WTC11 (cell line): ENCODE data around the gene TRAFD1. TPM values are rescaled to one million over a fixed set of nuclear protein-coding genes. Genes with fewer than 3 reads are reported as not detected.

Source experiments
- ATAC-seq: fragments of 200-7000 bp; cut with Tn5 transposase; 2 replicates; pipeline ENCODE4 v1.10.0; 2021; ENCODE audit warnings: mild to moderate bottlenecking, moderate library complexity
- CTCF ChIA-PET: fragments of 300-600 bp; sonication (Branson Sonifier 250); formaldehyde crosslinking; loops from one replicate; lab custom pipeline; 2021; ENCODE audit warnings: antibody characterized with exemption; lab: Charles Lee
- POLR2A ChIA-PET: fragments of 350-600 bp; sonication (Branson Sonifier 250); formaldehyde crosslinking; loops from one replicate; lab custom pipeline; 2021; ENCODE audit warnings: antibody characterized with exemption; lab: Charles Lee
- DNase-seq: peaks from one replicate; pipeline ENCODE4 v3.0.0; 2021; ENCODE audit warnings: low spot score
- H3K27ac Mint-ChIP-seq: 2 replicates; pipeline ENCODE4 v1.8.0; 2021; ENCODE audit warnings: mixed read lengths
- H3K27me3 Mint-ChIP-seq: 2 replicates; pipeline ENCODE4 v1.8.0; 2021; ENCODE audit warnings: low read depth, mild to moderate bottlenecking, moderate library complexity, mixed read lengths
- H3K36me3 Mint-ChIP-seq: 2 replicates; pipeline ENCODE4 v1.8.0; 2021; ENCODE audit warnings: mixed read lengths
- H3K4me1 Mint-ChIP-seq: 2 replicates; pipeline ENCODE4 v1.8.0; 2022; ENCODE audit warnings: mixed read lengths
- H3K4me3 Mint-ChIP-seq: 2 replicates; pipeline ENCODE4 v1.8.0; 2021; ENCODE audit warnings: mild to moderate bottlenecking, moderate library complexity, mixed read lengths
- H3K9me3 Mint-ChIP-seq: 2 replicates; pipeline ENCODE4 v1.8.0; 2021; ENCODE audit warnings: mixed read lengths
- CBFB ChIP-seq: sonication (generic); formaldehyde crosslinking; IDR thresholded peaks from 2 replicates; pipeline ENCODE4 v1.8.1; 2022; ENCODE audit warnings: mild to moderate bottlenecking, low read depth, missing genetic modification reagents
- FOXJ3 ChIP-seq: sonication (generic); formaldehyde crosslinking; IDR thresholded peaks from 2 replicates; pipeline ENCODE4 v1.9.0; 2021; ENCODE audit warnings: missing genetic modification reagents, mild to moderate bottlenecking, borderline replicate concordance
- FOXP1 ChIP-seq: sonication (generic); formaldehyde crosslinking; IDR thresholded peaks from 2 replicates; pipeline ENCODE4 v1.8.0; 2022; ENCODE audit warnings: missing genetic modification reagents, mild to moderate bottlenecking, moderate library complexity, borderline replicate concordance
- GRHL2 ChIP-seq: fragments of 250-450 bp; sonication (Bioruptor Pico); IDR thresholded peaks from 2 replicates; pipeline ENCODE4 v1.8.0; 2022; ENCODE audit warnings: mild to moderate bottlenecking, moderate library complexity; ENCODE audit not compliant: insufficient replicate concordance, severe bottlenecking
- JUN ChIP-seq: sonication (generic); formaldehyde crosslinking; IDR thresholded peaks from 2 replicates; pipeline ENCODE4 v1.8.0; 2023; ENCODE audit warnings: mild to moderate bottlenecking, missing genetic modification reagents
- NFE2L1 ChIP-seq: sonication (generic); formaldehyde crosslinking; IDR thresholded peaks from 2 replicates; pipeline ENCODE4 v1.8.1; 2023; ENCODE audit warnings: missing genetic modification reagents
- SOX15 ChIP-seq: fragments of 250-450 bp; sonication (Bioruptor Pico); IDR thresholded peaks from 2 replicates; pipeline ENCODE4 v1.9.0; 2021; ENCODE audit warnings: mild to moderate bottlenecking
- TCF7 ChIP-seq: sonication (generic); formaldehyde crosslinking; IDR thresholded peaks from 2 replicates; pipeline ENCODE4 v1.8.0; 2022; ENCODE audit warnings: mild to moderate bottlenecking, low read depth, missing genetic modification reagents, moderate library complexity
- ZNF219 ChIP-seq: sonication (generic); formaldehyde crosslinking; IDR thresholded peaks from 2 replicates; pipeline ENCODE4 v1.8.0; 2023; ENCODE audit warnings: missing genetic modification reagents, mild to moderate bottlenecking, borderline replicate concordance
- ZNF416 ChIP-seq: fragments of 250-450 bp; sonication (Bioruptor Pico); IDR thresholded peaks from 2 replicates; pipeline ENCODE4 v1.9.0; 2021; ENCODE audit warnings: mild to moderate bottlenecking, inconsistent platforms
- total RNA-seq: library from RNA; stranded (reverse); gene quantifications from 3 replicates; pipeline ENCODE4 v1.2.3, GENCODE V29; 2021
- TF ChIP-seq, protein P1 (sequence below): fragments of 250-450 bp; sonication (Bioruptor Pico); conservative IDR thresholded peaks from 2 replicates; pipeline ENCODE4 v1.9.0; 2021; ENCODE audit warnings: mild to moderate bottlenecking
- TF ChIP-seq, protein P2 (sequence below): sonication (generic); formaldehyde crosslinking; IDR thresholded peaks from 2 replicates; pipeline ENCODE4 v1.8.1; 2023; ENCODE audit warnings: mild to moderate bottlenecking, missing genetic modification reagents, moderate library complexity
- TF ChIP-seq, protein P3 (sequence below): fragments of 250-450 bp; sonication (Bioruptor Pico); IDR thresholded peaks from 2 replicates; pipeline ENCODE4 v1.9.0; 2021; ENCODE audit warnings: mild to moderate bottlenecking, borderline replicate concordance
- TF ChIP-seq, protein P4 (sequence below): sonication (generic); formaldehyde crosslinking; IDR thresholded peaks from 2 replicates; pipeline ENCODE4 v1.8.0; 2022; ENCODE audit warnings: mild to moderate bottlenecking, missing genetic modification reagents
- TF ChIP-seq, protein P5 (sequence below): sonication (generic); formaldehyde crosslinking; conservative IDR thresholded peaks from 2 replicates; pipeline ENCODE4 v1.8.1; 2022; ENCODE audit warnings: mild to moderate bottlenecking, missing genetic modification reagents
- TF ChIP-seq, protein P6 (sequence below): sonication (generic); formaldehyde crosslinking; IDR thresholded peaks from 2 replicates; pipeline ENCODE4 v1.8.1; 2023; ENCODE audit warnings: mild to moderate bottlenecking, missing genetic modification reagents

TRAFD1 gene
- total RNA-seq, 1 experiment from 2014 or later: 25.1 TPM

DNA sequence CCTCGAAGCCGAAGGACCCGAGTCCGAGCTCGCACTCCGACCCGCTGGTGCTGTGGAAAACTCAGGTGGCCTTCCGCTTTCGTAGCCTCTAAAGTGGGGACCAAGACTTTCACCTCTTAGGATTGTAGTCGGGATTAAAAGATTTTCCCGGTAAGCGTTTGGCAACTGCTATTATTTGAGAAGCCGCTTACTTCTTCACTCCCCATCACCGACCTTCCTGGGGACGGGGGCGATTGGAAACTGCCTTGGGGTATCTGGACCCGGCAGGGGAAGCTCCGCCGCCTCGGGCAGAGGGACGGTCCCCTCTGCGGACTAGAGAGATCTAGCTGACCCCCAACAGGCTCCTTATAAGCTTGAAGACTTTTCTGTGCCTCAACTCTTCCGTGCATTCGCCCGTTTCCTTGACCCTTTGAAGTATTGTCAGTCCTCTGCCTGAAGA is 659 bp downstream of the TRAFD1 start (continued):
- TF ChIP-seq, protein P1, sequence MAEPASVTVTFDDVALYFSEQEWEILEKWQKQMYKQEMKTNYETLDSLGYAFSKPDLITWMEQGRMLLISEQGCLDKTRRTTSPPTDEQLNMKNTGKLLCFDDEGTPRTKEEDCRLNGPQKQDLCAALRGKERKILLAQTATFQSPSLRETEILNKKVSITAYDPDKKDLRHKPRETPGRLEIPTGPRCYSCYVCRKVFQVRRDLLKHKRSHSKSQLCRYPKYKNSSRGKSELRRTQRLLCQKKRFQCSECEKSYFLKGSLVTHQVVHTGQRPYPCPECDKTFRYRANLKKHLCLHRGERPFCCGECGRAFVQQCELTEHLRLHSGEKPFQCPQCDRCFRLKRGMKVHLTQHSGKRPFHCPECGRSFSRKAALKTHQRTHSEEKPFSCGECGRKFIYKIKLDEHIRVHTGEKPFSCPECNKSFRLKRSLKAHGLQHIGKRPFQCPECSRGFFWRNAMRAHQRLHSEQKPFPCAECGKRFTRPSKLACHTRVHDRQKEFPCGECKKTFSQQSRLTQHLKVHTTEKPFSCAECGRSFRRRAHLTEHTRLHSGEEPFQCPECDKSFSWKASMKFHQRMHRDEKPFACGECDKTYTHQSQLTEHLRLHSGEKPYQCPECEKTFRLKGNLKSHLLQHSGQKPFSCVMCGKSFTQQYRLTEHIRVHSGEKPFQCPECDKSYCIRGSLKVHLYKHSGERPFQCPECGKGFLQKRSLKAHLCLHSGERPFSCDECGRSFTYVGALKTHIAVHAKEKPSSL (CRISPR knock-in tag): no peak

DNA sequence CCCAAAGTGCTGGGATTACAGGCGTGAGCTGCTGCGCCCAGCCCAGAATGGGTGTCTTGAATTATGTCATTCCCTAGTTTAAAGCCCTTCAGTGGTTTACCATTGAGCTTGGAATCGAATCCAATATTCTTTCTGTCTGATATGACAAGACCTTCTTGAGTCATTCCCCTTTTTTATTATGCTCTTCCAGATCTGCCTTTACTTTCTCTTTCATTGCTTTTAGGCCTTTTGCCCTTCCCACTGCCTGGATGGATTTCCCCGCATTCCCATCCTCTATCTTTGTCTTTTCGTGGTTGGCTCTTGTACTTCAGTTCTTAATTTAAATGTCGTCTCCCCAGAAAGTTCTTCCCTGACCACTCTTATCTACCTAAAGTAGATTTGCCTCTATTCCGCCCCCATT is 1.6 kb downstream of the TRAFD1 start:
- Mint-ChIP-seq H3K27ac (no peak overlapping the region), H3K27me3 (peaks cover 2% of the 10 kb centered on the region; the same call in 1 of the 2 replicates), H3K4me3 (peak overlapping the region; percentile 78), H3K9me3 (no peaks in the 10 kb centered on the region), H3K4me1 (peaks cover 24% of the 10 kb centered on the region), H3K36me3 (no peaks in the 10 kb centered on the region)
- ChIA-PET POLR2A (interaction anchor here (0.7 kb wide), 1 partner anchor 285 kb away, joined by 4 read pairs; the partner anchor contains the start of gene MAPKAPK5), CTCF (interaction anchor here (1.3 to 2.3 kb wide), 3 partner anchors 56 to 260 kb away, joined by 3 to 13 read pairs (median 8); no protein-coding TSS in a partner anchor)
- DNase-seq: no peak
- ATAC-seq: no peak
- TF ChIP-seq TCF7 (CRISPR knock-in tag): no peak
- TF ChIP-seq NFE2L1 (CRISPR knock-in tag): no peak
- no peak for TF ChIP-seq GRHL2 (CRISPR knock-in tag)
- TF ChIP-seq, protein P2, sequence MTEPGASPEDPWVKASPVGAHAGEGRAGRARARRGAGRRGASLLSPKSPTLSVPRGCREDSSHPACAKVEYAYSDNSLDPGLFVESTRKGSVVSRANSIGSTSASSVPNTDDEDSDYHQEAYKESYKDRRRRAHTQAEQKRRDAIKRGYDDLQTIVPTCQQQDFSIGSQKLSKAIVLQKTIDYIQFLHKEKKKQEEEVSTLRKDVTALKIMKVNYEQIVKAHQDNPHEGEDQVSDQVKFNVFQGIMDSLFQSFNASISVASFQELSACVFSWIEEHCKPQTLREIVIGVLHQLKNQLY (CRISPR knock-in tag): no peak
- TF ChIP-seq SOX15: no peak
- TF ChIP-seq JUN: no peak
- no peak for TF ChIP-seq FOXJ3 (CRISPR knock-in tag)
- no peak for TF ChIP-seq ZNF219
- TF ChIP-seq, protein P3, sequence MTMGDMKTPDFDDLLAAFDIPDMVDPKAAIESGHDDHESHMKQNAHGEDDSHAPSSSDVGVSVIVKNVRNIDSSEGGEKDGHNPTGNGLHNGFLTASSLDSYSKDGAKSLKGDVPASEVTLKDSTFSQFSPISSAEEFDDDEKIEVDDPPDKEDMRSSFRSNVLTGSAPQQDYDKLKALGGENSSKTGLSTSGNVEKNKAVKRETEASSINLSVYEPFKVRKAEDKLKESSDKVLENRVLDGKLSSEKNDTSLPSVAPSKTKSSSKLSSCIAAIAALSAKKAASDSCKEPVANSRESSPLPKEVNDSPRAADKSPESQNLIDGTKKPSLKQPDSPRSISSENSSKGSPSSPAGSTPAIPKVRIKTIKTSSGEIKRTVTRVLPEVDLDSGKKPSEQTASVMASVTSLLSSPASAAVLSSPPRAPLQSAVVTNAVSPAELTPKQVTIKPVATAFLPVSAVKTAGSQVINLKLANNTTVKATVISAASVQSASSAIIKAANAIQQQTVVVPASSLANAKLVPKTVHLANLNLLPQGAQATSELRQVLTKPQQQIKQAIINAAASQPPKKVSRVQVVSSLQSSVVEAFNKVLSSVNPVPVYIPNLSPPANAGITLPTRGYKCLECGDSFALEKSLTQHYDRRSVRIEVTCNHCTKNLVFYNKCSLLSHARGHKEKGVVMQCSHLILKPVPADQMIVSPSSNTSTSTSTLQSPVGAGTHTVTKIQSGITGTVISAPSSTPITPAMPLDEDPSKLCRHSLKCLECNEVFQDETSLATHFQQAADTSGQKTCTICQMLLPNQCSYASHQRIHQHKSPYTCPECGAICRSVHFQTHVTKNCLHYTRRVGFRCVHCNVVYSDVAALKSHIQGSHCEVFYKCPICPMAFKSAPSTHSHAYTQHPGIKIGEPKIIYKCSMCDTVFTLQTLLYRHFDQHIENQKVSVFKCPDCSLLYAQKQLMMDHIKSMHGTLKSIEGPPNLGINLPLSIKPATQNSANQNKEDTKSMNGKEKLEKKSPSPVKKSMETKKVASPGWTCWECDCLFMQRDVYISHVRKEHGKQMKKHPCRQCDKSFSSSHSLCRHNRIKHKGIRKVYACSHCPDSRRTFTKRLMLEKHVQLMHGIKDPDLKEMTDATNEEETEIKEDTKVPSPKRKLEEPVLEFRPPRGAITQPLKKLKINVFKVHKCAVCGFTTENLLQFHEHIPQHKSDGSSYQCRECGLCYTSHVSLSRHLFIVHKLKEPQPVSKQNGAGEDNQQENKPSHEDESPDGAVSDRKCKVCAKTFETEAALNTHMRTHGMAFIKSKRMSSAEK: no peak
- TF ChIP-seq, protein P4, sequence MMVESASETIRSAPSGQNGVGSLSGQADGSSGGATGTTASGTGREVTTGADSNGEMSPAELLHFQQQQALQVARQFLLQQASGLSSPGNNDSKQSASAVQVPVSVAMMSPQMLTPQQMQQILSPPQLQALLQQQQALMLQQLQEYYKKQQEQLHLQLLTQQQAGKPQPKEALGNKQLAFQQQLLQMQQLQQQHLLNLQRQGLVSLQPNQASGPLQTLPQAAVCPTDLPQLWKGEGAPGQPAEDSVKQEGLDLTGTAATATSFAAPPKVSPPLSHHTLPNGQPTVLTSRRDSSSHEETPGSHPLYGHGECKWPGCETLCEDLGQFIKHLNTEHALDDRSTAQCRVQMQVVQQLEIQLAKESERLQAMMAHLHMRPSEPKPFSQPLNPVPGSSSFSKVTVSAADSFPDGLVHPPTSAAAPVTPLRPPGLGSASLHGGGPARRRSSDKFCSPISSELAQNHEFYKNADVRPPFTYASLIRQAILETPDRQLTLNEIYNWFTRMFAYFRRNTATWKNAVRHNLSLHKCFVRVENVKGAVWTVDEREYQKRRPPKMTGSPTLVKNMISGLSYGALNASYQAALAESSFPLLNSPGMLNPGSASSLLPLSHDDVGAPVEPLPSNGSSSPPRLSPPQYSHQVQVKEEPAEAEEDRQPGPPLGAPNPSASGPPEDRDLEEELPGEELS (CRISPR knock-in tag): no peak
- TF ChIP-seq CBFB (CRISPR knock-in tag): no peak

DNA sequence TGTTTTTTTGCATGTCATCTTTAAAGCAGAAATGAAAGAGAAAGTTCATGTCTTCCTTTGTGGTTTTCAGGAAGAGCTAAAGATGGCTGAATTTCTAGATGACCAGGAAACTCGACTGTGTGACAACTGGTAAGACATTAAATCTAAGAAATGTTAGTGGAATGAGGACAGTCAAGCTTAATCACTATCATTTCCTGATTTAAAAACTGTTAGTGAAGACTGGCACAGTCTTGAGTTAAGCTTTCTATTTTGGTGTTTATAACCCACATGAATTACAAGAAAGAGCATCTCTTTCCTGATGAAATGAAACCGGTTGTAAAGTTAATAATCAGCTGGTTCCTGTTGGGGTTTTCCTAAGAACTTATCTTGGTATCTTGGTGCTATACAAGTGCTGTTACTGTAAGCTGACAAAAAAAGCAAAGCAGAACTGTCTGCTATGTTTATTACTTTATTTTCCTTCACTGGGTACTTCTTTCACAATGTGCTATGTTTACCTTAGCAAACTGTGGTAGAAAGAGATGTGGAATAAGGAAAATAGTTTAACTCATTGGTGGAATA is 5.2 kb downstream of the TRAFD1 start:
- no peak overlapping the region for H3K4me3 Mint-ChIP-seq
- H3K36me3 Mint-ChIP-seq: peaks cover 6% of the 10 kb centered on the region; the same call in 1 of the 2 replicates
- H3K4me1 Mint-ChIP-seq: peaks cover 9% of the 10 kb centered on the region
- H3K9me3 Mint-ChIP-seq: no peaks in the 10 kb centered on the region
- no peak for ATAC-seq
- H3K27ac Mint-ChIP-seq: no peak overlapping the region
- H3K27me3 Mint-ChIP-seq: peaks cover 2% of the 10 kb centered on the region; the same call in 1 of the 2 replicates
- TF ChIP-seq ZNF416 (CRISPR knock-in tag) (no peak), TCF7 (CRISPR knock-in tag) (no peak), FOXP1 (CRISPR knock-in tag) (no peak)
- TF ChIP-seq, protein P5, sequence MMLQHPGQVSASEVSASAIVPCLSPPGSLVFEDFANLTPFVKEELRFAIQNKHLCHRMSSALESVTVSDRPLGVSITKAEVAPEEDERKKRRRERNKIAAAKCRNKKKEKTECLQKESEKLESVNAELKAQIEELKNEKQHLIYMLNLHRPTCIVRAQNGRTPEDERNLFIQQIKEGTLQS (CRISPR knock-in tag): no peak
- TF ChIP-seq, protein P6, sequence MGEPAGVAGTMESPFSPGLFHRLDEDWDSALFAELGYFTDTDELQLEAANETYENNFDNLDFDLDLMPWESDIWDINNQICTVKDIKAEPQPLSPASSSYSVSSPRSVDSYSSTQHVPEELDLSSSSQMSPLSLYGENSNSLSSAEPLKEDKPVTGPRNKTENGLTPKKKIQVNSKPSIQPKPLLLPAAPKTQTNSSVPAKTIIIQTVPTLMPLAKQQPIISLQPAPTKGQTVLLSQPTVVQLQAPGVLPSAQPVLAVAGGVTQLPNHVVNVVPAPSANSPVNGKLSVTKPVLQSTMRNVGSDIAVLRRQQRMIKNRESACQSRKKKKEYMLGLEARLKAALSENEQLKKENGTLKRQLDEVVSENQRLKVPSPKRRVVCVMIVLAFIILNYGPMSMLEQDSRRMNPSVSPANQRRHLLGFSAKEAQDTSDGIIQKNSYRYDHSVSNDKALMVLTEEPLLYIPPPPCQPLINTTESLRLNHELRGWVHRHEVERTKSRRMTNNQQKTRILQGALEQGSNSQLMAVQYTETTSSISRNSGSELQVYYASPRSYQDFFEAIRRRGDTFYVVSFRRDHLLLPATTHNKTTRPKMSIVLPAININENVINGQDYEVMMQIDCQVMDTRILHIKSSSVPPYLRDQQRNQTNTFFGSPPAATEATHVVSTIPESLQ: no peak
- POLR2A ChIA-PET: no interaction called here
- DNase-seq: no peak
- CTCF ChIA-PET: interaction anchor here (0.6 to 0.8 kb wide), 2 partner anchors 226 to 256 kb away, joined by 3 read pairs; no protein-coding TSS in a partner anchor
